Measurements from ENCODE around the gene ADCYAP1R1. TPM values are rescaled to one million over a fixed set of nuclear protein-coding genes. Genes with fewer than 3 reads are reported as not detected.

ADCYAP1R1 gene
- total RNA-seq, 1 donor from 2014 or later, result 39.3 TPM

- H3K36me3 Mint-ChIP-seq (ENCODE audit: low read depth, unreplicated experiment), result peaks cover 5% of the 10 kb centered on the region
- no peaks in the 10 kb centered on the region for H3K9me3 Mint-ChIP-seq (ENCODE audit: unreplicated experiment)
- TF ChIP-seq CTCF (IDR thresholded peaks at IDR 0.05; ENCODE audit: unreplicated experiment), result no peak
- no peak overlapping the region for H3K27ac Mint-ChIP-seq (ENCODE audit: unreplicated experiment)
- peaks cover 8% of the 10 kb centered on the region for H3K27me3 Mint-ChIP-seq (ENCODE audit: unreplicated experiment)
- no peak for DNase-seq (ENCODE audit: low spot score)
- H3K4me1 Mint-ChIP-seq (ENCODE audit: unreplicated experiment), result peaks cover 5% of the 10 kb centered on the region
- H3K4me3 Mint-ChIP-seq (ENCODE audit: unreplicated experiment), result no peak overlapping the region
Measured at GRCh38 chr7:31109751-31110150, 57.6 kb downstream of the ADCYAP1R1 start.

DNA sequence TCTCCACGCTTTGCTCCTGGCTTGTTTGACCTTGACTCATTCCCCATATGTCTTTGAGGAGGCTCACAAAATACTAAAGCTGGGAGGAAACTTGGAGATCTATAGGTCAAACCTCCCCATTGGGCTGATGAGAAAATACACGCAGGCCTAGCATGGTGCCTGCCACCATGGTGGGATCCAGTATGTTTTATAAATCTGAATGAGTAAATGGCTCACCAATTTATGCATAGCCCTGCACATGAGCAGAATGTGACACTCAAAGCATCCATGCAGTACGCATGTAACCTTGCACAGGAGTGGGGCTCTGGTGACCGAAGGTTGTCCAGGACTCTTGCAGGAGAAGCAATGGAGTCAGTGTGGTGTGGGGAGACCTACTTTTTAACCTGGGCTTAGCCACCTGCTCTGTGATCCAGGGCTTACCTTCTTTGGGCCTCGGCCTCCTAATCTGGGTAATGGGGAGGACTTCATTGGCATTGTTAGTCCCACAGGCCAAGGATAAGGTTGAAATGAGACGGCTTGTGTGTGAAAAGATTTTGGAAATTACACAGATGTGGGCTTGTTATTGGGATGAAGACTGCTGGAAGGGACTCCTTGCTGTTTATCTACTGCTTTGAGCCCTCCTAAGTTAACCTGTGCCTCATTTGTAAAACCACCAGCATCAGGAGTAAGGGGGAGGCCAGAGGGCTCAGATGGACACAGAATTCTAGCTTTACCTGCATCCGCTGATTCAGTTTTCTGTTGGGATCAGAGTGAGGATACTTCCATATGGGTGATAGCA is 58.4 kb downstream of the ADCYAP1R1 start:
- Mint-ChIP-seq H3K27ac (ENCODE audit: unreplicated experiment) (no peak overlapping the region), H3K36me3 (ENCODE audit: low read depth, unreplicated experiment) (peaks cover 5% of the 10 kb centered on the region), H3K9me3 (ENCODE audit: unreplicated experiment) (no peaks in the 10 kb centered on the region), H3K4me1 (ENCODE audit: unreplicated experiment) (peaks cover 5% of the 10 kb centered on the region), H3K27me3 (ENCODE audit: unreplicated experiment) (peaks cover 6% of the 10 kb centered on the region), H3K4me3 (ENCODE audit: unreplicated experiment) (no peak overlapping the region)
- no peak for DNase-seq (ENCODE audit: low spot score)
- no peak for TF ChIP-seq CTCF (IDR thresholded peaks at IDR 0.05; ENCODE audit: unreplicated experiment)

GRCh38 chr7:31111109-31111451 is 59.0 kb downstream of the ADCYAP1R1 start:
- no peak overlapping the region for H3K27ac Mint-ChIP-seq (ENCODE audit: unreplicated experiment)
- peaks cover 5% of the 10 kb centered on the region for H3K36me3 Mint-ChIP-seq (ENCODE audit: low read depth, unreplicated experiment)
- peaks cover 5% of the 10 kb centered on the region for H3K4me1 Mint-ChIP-seq (ENCODE audit: unreplicated experiment)
- DNase-seq (ENCODE audit: low spot score), result no peak
- H3K4me3 Mint-ChIP-seq (ENCODE audit: unreplicated experiment), result no peak overlapping the region
- no peaks in the 10 kb centered on the region for H3K9me3 Mint-ChIP-seq (ENCODE audit: unreplicated experiment)
- no peak for TF ChIP-seq CTCF (IDR thresholded peaks at IDR 0.05; ENCODE audit: unreplicated experiment)
- H3K27me3 Mint-ChIP-seq (ENCODE audit: unreplicated experiment), result peaks cover 6% of the 10 kb centered on the region

GRCh38 chr7:31113660-31114059 is 61.6 kb downstream of the ADCYAP1R1 start:
- no peak overlapping the region for H3K27ac Mint-ChIP-seq (ENCODE audit: unreplicated experiment)
- H3K27me3 Mint-ChIP-seq (ENCODE audit: unreplicated experiment), result peaks cover 2% of the 10 kb centered on the region
- H3K36me3 Mint-ChIP-seq (ENCODE audit: low read depth, unreplicated experiment), result no peaks in the 10 kb centered on the region

More at GRCh38 chr7:31113660-31114059, 61.6 kb downstream of the ADCYAP1R1 start:
- no peak for TF ChIP-seq CTCF (IDR thresholded peaks at IDR 0.05; ENCODE audit: unreplicated experiment)
- no peak for DNase-seq (ENCODE audit: low spot score)
- H3K9me3 Mint-ChIP-seq (ENCODE audit: unreplicated experiment), result no peaks in the 10 kb centered on the region
- H3K4me1 Mint-ChIP-seq (ENCODE audit: unreplicated experiment), result peaks cover 5% of the 10 kb centered on the region
- no peak overlapping the region for H3K4me3 Mint-ChIP-seq (ENCODE audit: unreplicated experiment)

All from endothelial cell (in vitro differentiated cells).